Skeletal muscle cell (primary cell): Measurements from ENCODE around the gene ATP2A1.
A peak's percentile ranks its signal among the peaks of the same experiment; 100 is the strongest.
"Not testable (repeated sequence)": the region's sequence is repeated elsewhere in the genome, so short reads cannot be mapped to it uniquely, and the experiment has no call there.

Experiments used
- DNase-seq: peaks from one replicate; pipeline ENCODE4 v3.0.0-alpha.2; 2010; ENCODE audit warnings: low read depth
- H3K4me3 ChIP-seq: 2 replicates; pipeline ENCODE4 v1.5.1; 2011; ENCODE audit warnings: low read depth, mild to moderate bottlenecking, control low read depth, low read length, moderate library complexity

ATP2A1 gene

DNA sequence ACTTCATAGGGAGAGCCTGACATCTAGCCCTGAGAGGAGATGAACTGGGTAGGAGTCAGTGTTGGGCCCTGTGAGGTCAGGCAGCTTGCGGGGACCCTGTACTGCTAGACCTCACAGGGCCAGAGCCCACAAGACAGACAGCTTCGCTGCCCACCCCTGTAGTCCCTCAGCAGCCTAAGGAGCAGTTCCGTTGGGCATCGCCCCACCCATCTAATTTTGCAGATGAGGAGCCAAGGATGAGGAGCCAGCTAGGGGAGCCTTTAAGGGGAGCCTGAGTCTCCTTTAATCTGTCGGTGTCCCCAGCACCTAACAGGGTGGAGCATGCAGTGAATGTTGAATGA is 31.4 kb upstream of the ATP2A1 start:
- H3K4me3 ChIP-seq: peak overlapping the region; percentile 68
- DNase-seq: no peak

DNA sequence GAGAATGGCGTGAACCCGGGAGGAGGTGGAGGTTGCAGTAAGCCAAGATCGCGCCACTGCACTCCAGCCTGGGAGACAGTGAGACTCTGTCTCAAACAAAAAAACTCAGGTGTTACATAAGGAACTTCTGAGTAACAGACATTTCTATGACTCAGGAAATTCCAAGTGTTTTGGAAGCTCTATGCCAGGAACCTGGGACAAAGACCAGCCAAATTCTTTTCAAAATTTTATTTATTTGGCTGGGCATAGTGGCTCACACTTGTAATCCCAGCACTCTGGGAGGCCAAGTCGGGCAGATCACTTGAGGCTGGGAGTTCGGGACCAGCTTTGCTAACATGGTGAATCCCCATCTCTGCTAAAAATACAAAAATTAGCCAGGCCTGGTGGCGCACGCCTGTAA is 19.9 kb upstream of the ATP2A1 start:
- DNase-seq: no peak
- no peak overlapping the region for H3K4me3 ChIP-seq

DNA sequence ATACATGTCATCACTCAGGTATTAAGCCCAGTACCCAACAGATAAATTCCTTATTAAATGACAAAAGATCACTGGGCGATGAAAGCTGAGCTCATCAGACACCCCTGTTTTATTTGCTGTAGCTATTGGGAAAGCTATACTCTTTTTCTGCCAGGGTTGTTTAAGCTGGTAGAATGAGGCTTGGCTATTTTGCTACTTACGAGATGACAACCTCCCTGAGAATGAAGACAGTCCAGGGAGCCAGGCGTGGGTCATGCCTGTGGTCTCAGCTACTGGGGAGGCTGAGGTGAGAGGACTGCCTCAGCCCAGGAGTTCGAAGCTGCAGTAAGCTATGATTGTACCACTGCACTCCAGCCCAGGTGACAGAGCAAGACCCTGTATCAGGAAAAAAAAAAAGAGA is 19.0 kb upstream of the ATP2A1 start:
- no peak overlapping the region for H3K4me3 ChIP-seq
- no peak for DNase-seq

DNA sequence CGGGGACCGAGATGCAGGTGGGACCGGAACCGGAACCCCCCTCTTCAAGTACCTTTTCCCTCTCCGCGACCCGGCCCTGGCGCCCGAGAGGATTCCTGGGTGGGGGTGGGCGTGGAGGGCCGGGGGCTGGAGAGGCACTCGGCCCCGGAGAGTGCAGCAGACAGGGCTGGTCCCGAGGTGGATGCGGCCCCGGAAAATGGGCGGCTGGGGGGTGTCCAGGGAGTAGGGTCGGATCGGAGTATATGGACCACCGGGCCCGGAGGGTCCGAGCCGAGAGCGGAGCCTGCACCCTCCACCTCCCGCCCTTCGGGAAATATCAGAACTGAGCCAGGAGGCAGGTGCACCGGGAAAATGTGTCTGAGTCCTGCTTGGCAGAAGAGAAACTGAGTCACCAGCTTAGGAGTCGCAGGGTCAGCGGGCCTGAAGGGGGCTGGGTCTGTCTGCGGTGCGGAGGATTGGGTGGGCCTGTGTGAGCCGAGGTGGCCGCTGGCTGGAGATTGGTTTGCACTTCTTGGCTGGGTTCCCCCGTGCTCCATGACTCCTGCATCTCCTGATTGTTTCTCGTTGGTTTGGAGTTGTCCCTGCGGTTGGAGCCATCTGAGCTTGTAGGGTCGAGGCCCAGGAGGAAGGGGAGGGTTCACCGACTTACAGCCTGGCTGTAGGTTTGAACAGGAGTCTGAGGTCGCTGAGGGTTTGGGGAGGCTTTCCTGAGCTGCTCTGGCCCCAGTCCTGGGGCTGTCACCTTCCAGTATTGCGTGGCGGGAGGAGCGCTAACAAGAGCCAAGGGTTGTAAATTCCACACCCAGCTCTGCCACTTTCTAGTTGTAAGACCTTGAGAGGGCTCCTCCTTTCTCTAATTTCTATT is 14.1 kb upstream of the ATP2A1 start:
- peak overlapping the region; percentile 77 for H3K4me3 ChIP-seq
- no peak for DNase-seq

DNA sequence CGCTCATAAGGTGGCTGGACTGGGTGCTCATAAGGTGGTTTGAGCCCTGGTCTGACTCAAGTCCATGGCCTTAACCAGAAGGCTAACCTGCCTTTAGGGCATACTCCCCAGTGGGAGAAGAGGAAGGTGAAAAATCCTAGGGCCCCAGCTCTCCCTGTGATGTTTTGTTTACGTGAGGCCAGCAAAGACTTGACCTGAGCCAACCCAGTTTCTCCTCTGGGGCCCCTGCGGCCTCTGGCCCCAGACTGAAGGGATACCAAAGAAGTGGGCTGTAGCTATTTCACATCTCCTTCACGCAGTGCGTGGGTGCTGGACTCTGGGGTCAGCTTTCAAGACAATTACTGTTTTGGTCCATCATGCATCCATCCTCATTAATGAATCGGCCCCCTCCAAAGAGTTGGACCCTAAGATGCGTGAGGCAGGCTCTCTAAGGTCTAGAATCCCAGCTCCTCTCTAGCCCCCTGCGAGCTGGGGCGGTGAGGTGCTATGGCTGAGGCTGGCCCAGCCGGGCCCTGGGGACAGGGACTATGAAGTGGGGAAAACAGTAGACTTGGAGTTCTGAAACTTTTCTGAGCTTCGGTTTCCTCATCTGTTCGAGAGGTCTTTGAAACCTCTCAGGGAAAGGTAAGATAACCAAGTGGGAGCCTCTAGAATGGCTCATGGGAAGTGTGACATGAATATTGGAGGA is 13.1 kb upstream of the ATP2A1 start:
- DNase-seq: no peak
- peak overlapping the region; percentile 77 for H3K4me3 ChIP-seq

DNA sequence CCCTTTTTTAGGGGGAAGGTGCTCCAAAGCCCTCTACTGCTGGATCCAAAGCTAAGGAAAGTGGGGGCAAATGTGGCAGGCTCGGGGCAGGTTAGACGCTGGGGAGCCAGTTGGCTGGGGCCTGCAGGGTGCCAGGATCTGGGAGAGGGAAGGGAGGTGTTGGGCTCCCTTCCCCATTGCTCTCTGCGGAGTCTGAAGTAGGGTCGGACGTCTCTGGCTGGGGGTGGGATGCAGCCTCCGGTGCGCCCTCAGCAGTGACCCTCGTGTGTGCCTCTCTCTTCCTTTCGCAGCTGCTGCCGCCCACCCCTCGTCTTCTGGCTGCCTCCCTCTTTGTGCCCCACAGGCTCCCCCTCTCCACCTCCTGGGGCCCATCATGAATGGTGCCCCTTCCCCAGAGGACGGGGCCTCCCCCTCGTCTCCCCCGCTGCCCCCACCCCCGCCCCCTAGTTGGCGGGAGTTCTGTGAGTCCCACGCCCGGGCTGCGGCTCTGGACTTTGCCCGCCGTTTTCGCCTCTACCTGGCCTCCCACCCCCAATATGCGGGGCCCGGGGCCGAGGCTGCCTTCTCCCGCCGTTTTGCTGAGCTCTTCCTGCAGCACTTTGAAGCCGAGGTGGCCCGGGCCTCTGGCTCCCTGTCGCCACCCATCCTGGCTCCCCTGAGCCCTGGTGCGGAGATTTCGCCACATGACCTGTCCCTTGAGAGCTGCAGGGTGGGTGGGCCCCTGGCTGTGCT is 12.4 kb upstream of the ATP2A1 start:
- no peak overlapping the region for H3K4me3 ChIP-seq
- DNase-seq: no peak

DNA sequence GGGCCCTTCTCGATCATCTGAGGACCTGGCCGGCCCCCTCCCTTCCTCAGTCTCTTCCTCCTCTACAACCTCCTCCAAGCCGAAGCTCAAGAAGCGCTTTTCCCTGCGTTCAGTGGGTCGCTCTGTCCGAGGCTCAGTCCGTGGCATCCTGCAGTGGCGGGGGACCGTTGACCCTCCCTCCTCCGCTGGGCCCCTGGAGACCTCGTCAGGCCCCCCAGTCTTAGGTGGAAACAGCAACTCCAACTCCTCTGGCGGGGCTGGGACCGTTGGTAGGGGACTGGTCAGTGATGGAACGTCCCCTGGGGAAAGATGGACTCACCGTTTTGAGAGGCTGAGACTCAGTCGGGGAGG is 11.9 kb upstream of the ATP2A1 start:
- DNase-seq: no peak
- no peak overlapping the region for H3K4me3 ChIP-seq

DNA sequence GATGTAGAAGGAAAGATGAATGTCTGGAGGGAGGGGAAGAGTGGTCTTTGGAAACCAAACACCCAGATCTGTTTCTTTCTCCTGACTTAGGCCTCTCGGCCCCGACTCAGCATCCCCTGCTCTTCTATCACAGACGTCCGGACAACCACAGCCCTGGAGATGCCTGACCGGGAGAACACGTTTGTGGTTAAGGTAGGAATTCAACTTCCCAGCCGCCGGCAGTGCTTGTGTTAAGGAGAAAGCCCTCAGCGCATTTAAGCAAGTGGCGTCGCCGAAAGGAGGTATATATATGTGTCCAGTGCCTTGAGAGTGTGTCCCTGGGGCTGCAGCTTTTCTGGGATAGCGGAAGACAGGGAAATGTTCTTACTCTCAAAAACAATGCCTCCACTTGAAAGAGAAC is 11.0 kb upstream of the ATP2A1 start:
- DNase-seq: no peak
- no peak overlapping the region for H3K4me3 ChIP-seq

DNA sequence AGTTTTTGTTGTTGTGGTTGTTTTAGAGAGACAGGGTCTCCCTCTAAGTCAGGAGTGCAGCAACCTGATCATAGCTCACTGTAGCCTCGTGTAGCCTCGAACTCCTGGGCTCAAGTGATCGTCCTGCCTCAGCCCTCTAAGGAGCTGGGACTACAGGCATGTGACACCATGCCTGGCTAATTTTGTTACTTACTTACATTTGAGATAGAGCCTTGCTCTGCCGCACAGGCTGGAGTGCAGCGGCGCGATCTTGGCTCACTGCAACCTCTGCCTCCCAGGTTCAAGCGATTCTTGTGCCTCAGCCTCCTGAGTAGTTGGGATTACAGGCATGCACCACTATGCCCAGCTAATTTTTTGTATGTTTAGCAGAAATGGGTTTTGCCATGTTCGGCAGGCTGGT is 10.6 kb upstream of the ATP2A1 start:
- H3K4me3 ChIP-seq, DNase-seq: not testable (repeated sequence)

DNA sequence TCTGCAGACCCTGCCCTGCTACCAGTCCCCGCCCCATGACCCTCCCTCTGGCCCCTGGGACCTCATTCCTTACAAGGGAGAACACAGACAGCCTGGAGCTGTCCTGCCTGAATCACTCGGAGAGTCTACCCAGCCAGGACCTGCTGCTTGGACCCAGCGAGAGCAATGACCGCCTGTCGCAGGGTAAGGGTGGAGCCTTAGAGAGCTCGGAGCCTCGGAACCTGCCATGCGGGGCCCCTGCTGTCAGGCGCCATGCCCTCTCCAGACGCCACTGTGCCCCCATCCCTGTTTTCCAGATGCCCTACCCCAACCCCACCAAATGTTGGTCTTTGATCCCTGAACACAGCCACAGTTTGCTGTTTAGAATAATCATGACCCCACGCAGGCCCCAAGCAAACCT is 9.1 kb upstream of the ATP2A1 start:
- H3K4me3 ChIP-seq: no peak overlapping the region
- DNase-seq: no peak

DNA sequence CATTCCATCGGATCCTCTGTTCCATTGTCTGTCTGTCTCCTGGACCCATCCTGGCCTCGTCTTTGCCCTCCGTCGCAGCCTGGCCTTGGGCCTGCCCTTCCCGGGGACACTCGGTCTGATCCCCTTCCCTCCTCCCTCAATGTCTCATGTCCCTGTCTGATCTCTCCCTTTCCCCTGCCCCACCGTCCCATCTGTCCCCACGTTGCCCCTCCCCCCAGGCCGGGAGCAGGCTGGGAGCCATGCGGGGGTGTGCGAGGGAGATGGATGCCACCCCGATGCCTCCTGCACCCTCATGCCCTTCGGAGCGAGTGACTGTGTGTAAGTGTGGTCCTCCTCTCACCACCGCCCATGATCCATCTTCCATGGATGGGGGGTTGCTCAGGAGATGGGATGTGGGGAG is 5.3 kb upstream of the ATP2A1 start:
- H3K4me3 ChIP-seq: no peak overlapping the region
- no peak for DNase-seq

DNA sequence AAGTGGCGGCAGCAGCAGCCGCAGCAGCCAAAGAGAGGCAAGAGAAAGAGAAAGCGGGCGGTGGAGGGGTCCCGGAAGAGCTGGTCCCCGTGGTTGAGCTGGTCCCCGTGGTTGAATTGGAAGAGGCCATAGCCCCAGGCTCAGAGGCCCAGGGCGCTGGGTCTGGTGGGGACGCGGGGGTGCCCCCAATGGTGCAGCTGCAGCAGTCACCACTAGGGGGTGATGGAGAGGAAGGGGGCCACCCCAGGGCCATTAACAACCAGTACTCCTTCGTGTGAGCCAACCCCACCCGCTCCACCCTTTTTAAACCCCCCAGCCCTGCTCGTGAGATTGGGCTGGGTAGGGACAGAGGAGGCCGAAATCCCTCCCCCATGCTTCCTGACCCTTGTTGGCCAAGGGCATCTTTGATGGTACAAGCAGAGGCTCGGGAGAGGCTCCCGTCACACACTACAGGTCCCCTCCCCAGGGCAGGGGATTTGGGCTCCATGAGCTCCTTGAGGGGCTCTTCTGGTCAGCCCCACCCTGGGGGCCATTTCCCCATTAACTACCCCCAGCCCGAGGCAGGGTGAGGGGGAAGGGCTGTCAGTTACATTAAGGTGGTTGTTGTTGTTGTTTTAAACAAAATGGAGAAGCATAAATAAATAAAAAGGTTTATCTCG is 4.6 kb upstream of the ATP2A1 start:
- no peak for DNase-seq
- no peak overlapping the region for H3K4me3 ChIP-seq

DNA sequence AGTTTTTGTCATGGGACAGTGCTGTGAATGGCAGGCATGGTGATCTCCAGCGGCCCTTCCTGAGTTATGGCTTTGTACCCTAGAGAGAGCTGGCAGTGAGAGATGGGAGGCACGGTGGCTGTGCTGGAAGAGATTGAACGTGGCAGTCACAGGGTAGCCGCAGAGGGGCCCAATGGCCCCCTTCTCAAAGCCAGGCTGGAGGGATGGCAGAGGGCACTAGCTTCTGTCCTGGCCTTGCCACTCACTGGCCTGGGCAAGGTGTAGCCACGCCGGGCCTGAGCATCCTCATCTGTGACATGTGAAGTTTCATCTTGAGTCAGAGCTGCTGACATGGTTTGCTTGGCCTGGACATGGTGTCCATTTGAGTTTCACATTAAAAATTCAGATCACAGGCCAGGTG is 3.9 kb upstream of the ATP2A1 start:
- no peak for DNase-seq
- no peak overlapping the region for H3K4me3 ChIP-seq

DNA sequence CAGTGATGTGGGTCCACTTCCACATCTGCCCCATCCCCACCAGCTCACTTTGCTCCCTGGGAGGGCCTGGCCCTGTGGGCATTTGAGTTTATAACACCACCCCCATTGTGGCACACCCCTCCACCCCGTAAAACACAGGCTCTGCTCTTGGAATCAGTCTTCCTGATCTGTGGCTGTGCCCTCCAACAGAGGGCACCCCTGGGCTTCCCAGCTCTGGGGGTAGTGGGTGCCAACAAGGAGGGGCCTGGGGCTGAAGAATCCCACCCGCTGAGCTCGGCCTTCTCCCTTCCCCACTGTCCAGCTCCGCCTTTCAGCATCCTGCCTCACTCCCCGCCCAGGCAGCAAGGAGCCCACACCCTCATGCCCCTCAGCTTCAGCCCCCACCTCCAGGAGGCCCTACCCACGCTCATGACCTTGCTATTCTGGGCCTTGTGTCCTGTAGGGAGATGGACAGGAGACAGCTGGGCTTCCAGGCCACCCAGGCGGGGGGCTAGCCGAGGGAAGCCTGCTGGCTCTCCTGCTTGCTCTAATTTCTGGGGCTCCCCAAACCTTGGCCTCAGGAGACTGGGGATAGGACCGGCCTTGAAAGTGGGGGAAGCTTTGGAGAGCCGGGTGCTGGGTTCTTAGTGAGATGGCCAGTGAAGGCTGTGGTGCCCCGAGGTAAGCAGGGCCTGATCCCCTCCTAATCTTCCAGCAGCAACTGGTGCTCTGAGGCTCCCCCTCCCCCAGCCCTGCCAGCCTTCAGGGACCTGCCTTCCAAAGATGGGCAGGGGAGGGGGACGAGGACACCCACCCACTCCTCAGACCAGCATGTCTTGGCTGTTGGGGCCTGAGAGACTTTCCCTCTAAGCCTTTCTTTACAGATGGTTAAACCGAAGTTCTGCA is 2.9 kb upstream of the ATP2A1 start:
- peak; percentile 26 for DNase-seq
- no peak overlapping the region for H3K4me3 ChIP-seq

DNA sequence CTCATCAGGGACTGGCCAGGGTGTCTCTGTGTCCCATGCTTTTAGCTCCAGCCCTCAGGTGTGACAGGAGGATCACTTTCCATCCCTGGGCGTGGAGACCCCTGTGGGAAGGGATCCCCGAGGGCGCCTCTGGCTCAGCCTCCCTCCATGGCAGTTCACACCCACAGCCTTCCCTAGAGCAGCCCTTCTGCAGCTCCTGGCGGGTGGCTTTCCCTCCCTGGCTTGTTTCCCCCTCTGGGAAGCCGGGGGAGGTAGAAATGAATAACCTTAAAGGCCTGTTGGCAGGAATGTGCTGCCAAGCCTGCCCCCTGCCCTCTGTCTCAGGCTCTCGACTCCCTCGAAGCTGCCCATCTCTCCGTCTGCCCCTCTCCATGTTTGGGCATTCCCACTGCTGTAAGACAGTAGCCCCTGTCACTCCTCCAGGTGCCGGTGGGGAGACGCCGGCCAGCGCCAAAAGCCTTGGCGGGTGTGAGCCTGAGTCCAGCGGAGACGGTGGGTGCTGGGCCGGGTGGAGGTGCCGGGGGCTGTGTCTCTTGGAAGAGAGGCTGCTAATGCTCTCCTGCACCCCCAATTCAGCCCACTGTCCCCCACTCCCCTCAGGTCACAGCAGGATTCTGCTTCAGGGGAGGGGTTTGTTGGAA is 2.1 kb upstream of the ATP2A1 start:
- H3K4me3 ChIP-seq: no peak overlapping the region
- DNase-seq: no peak

DNA sequence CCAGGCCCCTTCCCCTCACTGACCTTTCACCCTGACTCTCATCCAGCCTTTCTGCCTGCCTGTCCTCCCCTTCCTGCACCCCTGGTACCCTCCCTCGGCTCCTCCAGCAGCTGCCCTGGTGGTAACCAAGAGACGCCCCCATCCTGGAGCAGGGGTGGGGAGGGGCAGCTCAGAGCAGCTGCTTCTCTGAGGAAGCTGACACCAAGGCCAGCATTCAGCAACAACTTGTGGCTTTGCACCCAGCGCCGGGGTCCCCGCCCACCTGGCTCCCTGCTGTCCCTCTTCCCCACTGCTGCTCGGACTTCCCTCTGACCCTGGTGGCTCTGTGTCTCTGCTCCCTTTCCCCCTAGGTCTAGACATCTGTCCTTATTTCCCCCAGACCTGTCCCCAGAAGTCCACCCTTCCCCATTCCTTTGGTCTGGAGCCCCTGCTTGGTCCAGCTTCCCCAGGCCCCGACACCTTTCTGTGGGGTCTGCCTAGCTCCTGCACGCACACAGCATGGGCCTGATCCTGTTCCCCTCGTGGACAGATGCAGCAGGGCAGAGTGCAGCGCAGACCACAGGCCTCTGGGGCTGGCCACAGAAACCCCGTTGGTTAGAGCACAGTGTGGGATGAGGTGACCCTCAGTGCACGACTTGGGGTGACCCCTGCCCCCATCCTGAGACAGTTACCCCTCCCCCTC is 1.2 kb upstream of the ATP2A1 start:
- no peak for DNase-seq
- no peak overlapping the region for H3K4me3 ChIP-seq

DNA sequence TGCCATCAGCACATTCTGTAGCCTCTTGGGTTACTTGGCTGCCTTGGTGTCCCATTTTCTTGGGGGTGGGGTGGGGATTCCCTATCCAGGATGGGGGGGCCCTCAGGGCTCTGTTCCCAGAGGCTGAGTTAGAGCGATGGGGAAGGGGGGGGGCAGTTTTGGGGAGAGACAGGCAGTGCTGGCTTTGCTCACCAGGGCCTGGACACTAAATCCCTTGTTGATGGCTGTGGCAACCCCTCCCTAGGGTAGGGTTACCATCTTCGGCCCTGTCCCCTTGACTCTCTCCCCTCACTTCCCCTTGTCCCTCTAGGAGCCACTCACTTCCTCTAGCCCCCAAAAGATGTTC is 660 bp upstream of the ATP2A1 start:
- no peak for DNase-seq
- no peak overlapping the region for H3K4me3 ChIP-seq

DNA sequence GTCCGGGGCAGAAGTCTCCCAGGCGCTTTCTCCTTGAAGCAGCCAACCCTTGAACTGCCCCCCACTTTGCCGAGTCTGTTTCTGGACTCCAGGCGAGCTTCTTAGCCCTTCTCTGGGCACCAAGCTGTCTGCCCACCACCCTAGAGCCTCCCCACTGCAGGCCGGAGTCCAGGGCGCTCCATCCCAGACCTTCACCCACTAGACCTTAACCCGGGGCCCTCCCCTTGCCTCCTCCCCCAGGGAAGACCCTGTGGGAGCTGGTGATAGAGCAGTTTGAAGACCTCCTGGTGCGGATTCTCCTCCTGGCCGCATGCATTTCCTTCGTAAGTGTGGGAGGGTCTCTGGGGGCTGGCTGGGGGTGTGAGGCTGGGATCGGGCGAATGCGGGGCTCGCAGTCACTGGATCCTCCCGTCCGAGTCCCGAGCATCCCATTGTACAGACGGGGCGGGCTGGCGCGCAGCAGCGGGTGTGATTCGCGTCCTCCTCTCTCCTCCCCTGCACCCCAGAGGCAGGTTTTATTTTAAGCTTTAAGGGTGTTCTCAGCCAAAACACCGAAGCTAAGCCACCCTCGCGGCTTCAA is 1.1 kb downstream of the ATP2A1 start:
- no peak for DNase-seq
- peak overlapping the region; percentile 72 for H3K4me3 ChIP-seq
